Activated CD8-positive, alpha-beta memory T cell treated with anti-CD3 and anti-CD28 coated beads, Interleukin-2, amount 50 U/mL, for 1 hour (primary cell): ENCODE data around the gene NAA50.

Experiments used
- DNase-seq: peaks from one replicate; pipeline ENCODE4 v3.0.0-alpha.2; 2020; ENCODE audit errors: extremely low read depth

Gene NAA50

DNA sequence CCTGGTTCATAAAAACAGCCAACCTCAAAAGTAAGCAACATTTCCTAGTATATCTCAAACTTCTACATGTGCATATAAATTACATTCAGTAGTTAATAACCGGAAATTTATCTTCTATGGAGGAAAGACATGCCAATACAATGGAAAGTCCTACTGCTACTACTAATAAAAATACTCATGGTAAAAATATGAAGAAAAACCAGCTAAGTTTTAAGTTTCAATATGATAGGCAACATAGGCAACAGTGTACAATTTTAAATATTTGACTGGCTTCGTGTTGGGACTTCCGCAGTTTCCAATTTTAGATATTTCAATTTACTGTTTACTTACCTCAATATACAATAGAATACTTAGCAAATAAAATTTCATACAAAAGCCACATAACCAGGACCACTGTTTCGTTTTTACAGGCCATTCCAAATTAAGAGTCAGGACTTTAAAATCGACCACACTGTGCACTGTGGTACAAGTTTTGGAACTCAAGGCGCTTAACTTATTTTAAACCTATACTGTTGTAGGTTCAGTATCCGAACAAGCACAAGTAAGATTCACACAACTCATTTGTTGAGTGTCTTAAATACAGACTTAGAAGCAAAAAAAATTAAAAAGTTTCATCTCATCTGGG is 2.9 kb downstream of the NAA50 start:
- DNase-seq, result no peak

DNA sequence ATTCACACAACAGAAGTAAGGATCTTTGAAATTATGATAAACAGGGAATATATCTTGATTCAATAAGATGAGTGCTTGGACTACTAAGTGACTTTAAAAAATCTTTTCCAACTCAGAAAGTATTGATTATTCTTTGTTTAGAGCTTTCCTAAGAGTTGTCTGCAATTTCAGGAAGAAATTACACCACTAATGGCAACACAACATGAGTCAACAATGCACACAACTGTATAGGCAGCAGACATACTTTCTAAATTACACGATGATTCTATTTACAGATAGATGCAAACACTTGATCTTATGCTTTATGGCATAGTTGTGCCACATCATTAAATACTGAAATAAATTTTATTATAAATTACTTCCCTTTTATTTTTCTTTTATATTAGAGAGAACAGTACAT is 4.4 kb downstream of the NAA50 start:
- no peak for DNase-seq

DNA sequence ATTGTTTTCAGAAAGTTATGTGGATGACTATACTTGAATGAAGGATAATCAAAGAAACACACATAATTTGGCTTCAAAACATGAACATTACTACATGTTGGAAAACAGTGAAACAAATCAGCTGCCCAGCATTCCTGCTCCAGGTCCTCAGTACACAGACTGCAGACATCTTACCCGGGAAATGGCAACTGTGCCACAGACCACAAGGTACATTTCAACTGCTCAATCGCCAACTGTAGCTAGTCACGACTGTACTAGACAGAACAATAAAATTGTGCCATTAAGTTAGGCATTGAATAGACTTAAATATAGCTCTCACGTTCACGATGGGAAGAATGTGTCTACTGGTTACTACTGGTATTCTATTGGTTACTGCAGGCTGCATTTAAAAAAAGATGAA is 5.0 kb downstream of the NAA50 start:
- no peak for DNase-seq

DNA sequence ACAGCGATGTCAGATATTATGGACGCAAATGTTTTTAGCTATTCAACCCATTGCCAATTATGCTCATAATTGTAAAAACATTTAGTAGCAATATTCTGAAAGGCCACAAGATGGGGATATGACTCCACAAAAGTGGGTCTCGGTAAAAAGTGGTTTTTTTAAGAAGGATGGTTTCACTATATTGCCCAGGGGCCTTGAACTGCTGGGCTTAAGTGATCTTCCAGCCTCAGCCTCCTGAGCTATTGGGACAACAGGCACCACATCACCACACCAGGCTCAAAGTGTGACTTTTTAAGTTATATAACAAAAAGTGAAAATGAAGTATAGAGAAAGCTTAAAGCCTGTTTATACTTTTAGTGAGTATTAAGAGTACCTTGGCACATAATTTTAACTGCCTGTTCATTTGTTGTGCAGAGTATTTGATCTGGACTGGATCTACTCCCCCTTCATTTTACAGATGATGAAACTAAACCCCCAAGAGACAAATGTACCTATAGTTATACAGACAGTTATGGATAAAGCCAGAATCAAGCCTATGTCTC is 9.4 kb downstream of the NAA50 start:
- no peak for DNase-seq

DNA sequence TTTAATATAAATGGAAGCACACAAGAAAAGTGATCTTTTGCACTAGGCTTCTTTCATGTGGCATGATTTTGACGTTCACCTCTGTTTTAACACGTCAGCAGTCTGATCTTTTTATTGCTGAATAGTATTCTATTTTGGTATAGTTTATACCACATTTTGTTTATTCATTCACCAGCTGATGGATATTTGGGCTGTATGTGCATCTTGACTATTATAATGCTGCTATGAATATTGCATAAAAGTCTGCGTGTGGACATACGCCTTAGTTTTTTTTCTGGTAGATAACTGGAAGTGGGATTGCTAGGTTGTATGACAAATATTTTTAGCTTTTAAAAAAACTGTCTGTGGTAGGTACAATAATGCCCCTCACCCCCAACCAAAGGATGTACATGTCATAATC is 14.4 kb downstream of the NAA50 start:
- DNase-seq, result no peak

DNA sequence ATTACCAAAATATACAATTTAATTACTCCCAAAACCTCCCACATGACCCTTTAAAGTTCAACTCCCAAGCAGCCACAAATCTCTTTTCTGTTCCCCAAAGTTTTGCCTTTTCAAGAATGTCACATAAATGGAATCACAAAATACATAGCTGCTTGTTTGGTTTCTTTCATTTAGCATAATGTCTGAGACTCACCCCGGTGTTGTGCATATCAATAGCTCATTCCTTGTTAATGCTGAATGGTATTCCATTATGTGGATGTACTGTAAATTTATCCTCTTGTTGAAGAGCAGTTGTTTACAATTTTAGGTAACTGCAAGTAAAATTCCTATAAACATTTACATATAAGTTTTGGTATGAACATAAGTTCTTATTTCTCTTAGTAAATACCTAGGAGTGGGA is 15.5 kb downstream of the NAA50 start:
- DNase-seq, result no peak

DNA sequence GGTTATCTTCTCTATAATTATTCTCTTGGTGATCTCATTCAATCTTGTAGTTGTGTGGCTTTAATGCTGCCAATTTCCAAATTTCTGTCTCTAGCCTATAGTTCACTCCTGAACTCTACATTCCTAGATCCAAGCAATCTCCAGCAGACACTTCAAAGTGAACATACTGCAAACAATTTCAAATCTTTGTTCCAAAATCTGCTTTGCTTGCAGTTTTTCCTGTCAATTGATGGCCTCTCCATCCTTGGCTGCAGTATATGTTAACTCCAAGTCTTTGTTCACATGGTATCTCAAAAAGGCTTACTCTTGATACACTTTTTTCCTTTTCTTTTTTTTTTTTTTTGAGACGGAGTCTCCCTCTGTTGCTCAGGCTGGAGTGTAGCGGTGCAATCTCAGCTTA is 17.4 kb downstream of the NAA50 start:
- no peak for DNase-seq

DNA sequence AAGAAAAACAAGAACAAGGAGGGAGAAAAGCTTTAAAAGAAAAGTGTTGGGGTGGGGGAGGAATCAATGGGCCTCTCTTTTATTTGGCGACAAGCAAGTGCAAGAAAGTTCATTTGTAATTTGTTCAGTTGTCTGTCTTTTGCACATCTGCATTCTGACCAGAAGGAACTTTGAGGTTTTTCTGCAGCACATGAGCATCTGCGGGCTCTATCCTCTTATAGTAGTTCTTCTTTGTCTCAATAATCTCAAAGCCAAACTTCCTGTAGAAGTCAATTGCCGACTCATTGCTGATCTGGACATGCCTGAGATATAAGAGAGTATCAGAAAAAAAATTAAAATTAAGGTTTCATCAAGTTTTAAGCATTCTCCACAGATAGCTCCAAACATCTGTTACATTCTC is 24.4 kb downstream of the NAA50 start:
- DNase-seq, result no peak

DNA sequence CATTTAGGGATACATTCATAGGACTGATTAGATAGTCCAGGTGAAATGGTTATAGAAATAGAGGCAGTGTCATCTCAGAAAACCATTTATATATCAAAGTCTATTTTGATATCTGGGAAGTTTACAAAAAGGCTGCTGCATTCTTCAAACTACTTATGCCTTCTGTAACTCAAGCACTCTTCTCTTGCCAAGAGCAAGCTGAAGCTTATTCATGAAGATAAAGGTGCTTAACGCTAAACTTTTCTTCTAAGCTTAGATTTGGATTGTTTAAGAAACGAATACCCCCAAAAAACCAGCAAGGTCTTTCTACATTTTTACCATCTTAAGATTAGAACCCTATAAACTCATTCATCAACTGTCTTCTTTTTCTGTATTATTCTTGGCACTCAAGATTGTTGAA is 26.3 kb downstream of the NAA50 start:
- DNase-seq, result no peak

DNA sequence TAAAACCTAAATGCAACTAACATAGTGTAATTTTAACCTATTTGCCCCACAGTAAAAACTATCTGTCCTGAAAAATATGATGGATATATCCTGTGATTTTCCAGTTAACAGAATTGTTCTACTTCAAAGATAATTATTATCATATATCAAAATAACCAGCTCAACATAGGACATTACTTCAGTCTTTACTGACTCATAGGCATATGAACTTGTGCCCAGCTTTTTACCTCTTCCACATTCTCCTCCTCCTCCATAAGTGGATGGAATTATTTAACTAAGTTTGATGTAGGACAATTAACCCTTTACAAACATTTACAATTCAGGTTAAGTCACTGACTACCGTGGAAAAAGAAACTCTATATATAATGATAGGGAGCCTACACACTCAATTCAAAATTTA is 26.8 kb downstream of the NAA50 start:
- DNase-seq, result no peak

DNA sequence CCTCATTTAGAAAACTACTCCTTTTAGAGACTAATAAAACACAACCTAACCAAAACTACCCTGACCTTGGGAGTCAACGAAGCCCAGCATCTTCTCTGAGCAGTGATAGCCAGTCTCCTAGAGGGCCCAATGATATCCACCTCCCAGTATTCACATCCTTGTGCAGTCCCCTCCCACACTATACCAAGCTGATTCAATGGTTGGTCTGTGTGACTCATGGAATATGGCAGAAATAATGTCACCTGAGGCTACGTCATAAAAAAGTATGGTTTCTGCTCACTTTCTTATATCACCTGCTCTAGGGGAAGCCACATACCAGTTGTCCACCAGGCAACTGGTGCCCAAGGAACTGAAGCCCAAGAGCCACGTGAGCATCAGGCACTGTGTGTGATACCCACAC is 28.2 kb downstream of the NAA50 start:
- DNase-seq, result no peak

DNA sequence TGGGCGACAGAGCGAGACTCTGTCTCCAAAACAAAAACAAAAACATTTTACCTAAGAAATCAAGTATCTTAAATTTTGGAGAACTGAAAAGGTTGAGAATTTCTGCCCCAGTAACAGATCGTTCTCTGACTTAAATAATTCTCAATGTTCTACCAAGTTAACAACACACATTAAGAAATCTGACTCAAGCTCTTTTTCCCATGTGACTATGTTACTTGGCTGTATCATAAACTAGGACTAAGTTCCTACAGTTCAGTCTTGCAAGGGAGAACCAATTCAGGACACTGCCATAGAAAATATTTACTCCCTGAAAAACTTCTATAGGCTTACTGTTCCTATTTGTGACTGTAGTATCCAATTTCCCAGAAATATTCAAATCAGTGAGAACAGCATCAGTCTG is 28.7 kb downstream of the NAA50 start:
- DNase-seq, result no peak

DNA sequence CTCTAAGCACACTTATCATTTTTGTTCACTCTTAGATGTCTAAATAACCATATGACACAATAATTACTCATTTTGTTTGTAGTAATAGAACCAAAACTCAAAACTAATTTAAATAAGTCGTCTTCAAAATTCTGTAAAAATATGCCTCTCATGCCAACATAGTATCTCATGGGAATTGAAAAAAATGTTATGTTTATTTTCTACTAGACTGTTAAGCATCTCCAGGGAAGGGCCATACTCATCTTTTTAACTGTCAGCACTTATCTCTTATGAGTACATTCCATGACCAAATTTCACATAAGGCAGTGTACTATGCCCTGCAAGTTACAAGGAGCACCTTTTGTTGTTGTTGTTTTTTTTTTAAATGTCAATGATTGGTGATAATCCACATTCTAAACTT is 31.3 kb downstream of the NAA50 start:
- no peak for DNase-seq

DNA sequence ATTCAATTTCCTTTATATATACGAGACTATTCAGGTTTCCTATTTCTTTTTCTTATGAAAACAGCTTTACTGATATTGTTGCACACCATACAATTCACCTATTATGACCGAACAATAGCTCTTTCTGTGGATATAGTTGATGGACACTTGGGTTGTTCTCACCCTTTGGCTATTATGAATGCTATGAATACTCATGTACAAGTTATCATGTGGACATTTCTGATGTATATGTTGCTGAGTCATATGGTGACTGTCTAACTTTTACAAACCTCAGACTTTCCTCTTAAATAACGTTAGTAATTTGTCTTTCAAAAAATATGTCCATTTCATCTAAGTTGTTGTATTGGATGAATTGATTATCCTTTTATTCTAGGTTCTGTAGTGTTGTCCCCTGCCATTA is 33.9 kb downstream of the NAA50 start:
- no peak for DNase-seq

DNA sequence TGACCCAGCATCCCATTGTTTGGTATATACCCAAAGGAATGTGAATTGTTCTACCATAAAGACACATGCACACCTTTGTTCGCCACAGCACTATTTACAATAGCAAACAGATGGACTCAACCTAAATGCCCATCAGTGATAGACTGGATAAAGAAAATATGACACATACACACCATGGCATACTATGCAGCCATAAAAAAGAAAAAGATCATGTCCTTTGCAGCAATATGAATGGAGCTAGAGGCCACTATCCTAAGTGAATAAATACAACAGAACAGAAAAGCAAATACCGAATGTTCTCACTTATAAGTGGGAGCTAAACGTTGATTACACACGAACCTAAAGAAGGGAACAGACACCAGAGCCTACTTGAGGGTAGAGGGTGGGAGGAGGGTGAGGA is 38.2 kb downstream of the NAA50 start:
- DNase-seq, result no peak

DNA sequence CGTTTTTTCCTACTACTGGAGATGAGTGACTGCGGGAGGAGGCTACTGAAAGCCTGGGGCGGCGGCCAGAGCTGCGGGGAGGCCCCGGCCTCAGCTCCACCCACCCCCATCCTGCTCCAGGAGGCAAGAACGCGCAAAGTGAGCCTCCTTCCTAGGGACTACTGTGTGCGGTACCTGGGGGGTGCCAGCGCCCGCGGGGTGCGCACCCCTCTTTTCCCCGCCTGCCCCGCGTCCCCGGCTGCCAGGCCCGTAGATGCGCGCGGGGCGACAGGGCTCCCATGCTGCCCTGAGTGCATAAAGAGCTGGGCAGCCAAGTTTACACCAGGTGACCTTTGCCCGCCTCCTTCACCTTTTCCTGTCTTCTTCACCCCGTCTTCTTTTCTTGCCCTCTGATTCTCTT is 47.1 kb downstream of the NAA50 start:
- DNase-seq, result no peak

DNA sequence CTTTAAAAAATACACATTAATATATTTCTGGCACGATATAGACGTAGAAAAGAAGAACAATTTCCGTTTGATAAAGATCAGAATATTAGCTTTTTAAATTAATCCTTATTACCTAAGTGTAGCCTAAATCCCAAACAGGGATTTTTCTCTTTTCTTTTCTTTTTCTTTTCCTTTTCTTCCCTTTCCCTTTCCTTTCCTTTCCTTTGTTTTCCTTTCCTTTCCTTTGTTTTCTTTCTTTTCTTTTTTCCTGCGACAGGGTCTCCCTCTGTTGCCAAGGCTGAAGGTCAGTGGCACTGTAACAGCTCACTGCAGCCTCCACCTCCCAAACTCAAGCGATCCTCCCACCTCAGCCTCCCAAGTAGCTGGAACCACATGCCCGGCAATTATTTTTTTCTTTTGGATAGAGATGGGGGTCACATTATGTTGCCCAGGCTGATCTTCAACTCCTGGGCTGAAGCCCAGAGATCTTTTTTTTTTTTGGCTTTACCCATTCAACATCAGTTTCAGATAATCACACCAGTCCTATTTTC is 47.8 kb downstream of the NAA50 start:
- DNase-seq, result no peak

DNA sequence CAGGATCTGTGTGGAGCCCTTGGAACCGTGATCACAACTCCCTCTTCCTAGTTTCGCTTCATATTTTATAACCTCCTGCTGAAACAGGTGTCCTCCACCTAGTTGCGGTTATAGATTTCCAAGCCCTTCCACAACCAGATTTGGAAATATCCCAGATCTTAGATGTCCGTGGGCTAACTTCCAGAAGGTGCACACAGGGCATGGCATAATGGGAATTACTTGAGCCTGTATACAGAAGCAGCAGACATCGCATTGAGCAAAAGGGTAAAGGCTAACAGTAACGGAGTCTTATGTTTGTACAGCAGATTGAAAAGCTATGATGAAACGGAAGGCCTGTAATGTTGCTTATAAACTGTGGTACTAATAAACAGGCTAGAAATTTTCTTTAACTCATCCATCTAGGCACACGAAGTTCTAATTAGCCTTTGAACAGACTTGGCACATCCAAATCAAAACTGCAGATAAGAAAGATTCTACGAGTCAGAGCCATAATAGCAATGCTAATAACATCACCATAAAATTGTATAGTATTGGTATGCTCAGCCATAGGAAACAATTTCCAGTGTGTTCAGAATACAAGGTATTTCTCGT is 48.5 kb downstream of the NAA50 start:
- DNase-seq, result no peak

DNA sequence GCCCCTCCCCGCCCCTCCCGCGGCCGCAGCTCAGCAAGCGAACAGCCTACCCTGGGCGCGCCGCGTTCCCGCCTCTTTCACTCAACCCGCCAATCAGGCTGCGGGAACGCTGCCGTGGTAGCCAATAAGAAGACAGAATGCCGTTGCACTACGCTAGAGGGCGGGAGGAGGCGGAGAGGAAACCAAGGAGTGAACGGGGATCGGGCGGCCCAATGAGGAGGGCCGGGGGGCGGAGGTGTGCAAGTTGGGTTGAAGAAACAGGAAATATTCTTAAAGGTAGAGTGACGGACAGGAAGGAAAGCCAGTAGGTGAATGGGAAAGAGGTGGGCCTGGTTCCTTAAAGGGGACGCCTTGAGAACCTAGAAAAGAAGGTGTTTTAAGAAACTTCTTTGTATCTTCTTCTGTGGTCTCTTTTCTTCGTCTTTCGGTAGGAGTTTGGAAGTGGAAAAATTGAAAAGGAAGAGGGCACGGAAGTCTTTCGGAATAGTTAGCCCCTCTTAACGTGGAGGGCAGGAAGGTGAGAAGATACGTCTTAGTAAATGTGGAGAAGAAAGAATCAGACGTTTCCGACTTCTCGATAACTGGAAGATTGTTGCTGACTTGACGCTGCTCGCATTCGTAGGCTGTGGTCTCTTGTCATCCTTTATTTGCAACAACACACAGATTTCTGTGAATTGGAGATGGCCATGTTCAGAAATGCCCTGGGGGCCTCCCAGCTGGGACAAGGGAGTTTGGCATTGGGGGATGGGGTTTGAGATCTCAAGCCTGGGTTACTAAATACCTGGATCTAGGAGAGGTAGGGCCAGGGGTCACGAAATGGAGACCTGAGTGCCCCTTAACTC is 49.2 kb downstream of the NAA50 start:
- DNase-seq, result peak; percentile 98

DNA sequence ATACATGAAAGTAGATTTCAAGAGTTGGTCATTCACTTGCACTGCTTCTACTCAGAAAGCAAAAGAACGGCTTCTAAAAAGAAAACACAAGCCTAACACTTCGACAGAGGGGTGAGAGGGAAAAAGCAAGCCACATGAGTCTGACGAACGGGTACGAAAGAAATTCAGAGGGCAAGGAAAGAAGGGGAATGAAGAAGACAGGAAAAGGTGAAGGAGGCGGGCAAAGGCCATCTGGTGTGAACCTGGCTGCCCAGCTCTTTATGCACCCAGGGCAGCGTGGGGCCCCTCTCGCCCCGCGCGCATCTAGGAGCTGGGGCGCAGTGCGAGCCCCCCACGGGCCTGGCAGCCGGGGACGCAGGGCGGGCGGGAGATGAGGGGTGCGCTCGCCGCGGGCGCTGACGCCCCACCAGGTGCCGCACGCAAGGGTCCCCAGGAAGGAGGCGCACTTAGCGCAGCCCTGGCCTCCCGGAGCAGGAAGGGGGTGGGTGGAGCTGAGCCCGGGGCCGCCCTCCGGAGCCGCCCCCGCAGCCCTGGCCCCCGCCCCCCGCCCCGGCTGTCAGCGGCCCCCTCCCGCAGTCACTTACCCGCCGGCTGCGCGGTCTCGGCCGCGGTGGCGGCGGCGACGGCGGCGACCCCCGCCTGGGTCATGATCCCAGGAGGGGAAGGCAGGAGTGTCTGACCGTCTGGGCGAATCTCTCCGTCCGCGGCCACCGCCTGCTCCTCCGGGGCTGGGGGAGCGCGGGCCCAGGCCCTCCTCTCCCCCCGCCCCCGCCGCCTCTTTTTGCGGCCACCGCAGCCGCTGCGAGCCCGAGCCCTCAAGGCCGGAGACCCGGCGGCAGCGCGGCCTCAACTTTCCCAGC is 50.0 kb downstream of the NAA50 start, which contains the start of gene USF3:
Gene USF3, minus strand, starts transcription at position 857 of the 860 bp plus-strand sequence. CDS start 21,764 bp downstream, outside the sequence.
- peak; percentile 59 for DNase-seq

DNA sequence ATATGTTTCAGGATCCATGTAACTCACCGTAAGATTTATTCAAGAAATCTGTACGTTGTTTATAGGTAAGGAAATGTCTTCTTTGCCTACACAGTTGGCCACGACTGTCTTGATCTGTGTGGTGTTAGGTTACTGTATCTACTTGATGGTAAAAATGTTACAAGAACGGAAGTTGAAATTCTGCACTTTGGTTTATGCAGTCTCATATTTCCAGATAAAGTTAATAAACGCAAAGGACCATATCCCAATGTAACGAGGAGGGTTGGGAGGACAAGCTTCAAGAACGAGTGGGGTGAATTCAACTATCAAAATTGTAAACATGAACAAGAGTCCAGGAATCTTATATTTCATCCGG is 50.6 kb downstream of the NAA50 start:
- DNase-seq, result no peak

DNA sequence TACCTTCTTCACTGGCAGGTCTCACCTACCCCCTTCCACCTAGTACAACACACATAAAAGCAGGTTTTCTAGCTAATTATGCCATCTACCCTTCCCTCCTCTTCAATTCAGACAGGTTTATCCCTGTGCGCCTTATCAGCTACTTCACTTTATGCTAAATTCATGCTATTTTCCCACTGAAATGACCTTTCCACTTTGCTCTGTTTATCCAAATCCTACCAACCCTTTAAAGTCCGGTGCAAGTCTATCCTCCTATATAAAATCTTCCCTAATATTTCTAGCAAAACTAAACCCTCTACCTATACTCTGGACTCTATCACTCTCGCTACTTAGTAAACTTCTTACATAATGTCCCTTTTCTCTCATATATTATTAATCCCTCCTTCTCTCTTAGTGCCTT is 55.6 kb downstream of the NAA50 start:
- no peak for DNase-seq
